Epidermal melanocyte (primary cell): Measurements from ENCODE around the gene INPP5D.
"Not testable (repeated sequence)": the region's sequence is repeated elsewhere in the genome, so short reads cannot be mapped to it uniquely, and the experiment has no call there.

Experiments
- DNase-seq: peaks from one replicate; pipeline ENCODE4 v3.0.0; 2011; ENCODE audit warnings: low spot score; ENCODE audit not compliant: insufficient read length

INPP5D gene

GRCh38 chr2:233053928-233054784 lies 6.0 kb upstream of the INPP5D start:
- peak; percentile 48 for DNase-seq

- no peak for DNase-seq
Measured at GRCh38 chr2:233055362-233055761, 4.8 kb upstream of the INPP5D start.

GRCh38 chr2:233056961-233057605 lies 3.1 kb upstream of the INPP5D start:
- no peak for DNase-seq

GRCh38 chr2:233058717-233059546 lies 1.2 kb upstream of the INPP5D start:
- DNase-seq, result no peak

- no peak for DNase-seq
Measured at GRCh38 chr2:233059547-233059796, 670 bp upstream of the INPP5D start.

GRCh38 chr2:233060501-233060979 lies 398 bp downstream of the INPP5D start:
- no peak for DNase-seq

- DNase-seq, result no peak
Measured at GRCh38 chr2:233060980-233061590, 943 bp downstream of the INPP5D start.

GRCh38 chr2:233061591-233062450 lies 1.7 kb downstream of the INPP5D start:
- no peak for DNase-seq

GRCh38 chr2:233062451-233062850 lies 2.3 kb downstream of the INPP5D start:
- DNase-seq, result no peak

- DNase-seq, result no peak
Measured at GRCh38 chr2:233062946-233063268, 2.8 kb downstream of the INPP5D start.

GRCh38 chr2:233063269-233063975 lies 3.3 kb downstream of the INPP5D start:
- no peak for DNase-seq

GRCh38 chr2:233063976-233064411 lies 3.9 kb downstream of the INPP5D start:
- no peak for DNase-seq

- DNase-seq, result no peak
Measured at GRCh38 chr2:233064530-233065199, 4.5 kb downstream of the INPP5D start.

- not testable (repeated sequence) for DNase-seq
Measured at GRCh38 chr2:233065200-233065589, 5.1 kb downstream of the INPP5D start.

GRCh38 chr2:233065954-233066470 lies 5.9 kb downstream of the INPP5D start:
- DNase-seq, result no peak

GRCh38 chr2:233068762-233069418 lies 8.7 kb downstream of the INPP5D start:
- DNase-seq, result no peak

GRCh38 chr2:233072838-233073237 lies 12.7 kb downstream of the INPP5D start:
- DNase-seq, result no peak

GRCh38 chr2:233074106-233074505 lies 14.0 kb downstream of the INPP5D start:
- no peak for DNase-seq
